Astrocyte (in vitro differentiated cells and primary cell): Measurements from ENCODE around the gene GNPDA2. TPM values are rescaled to one million over a fixed set of nuclear protein-coding genes. Genes with fewer than 3 reads are reported as not detected.

ENCODE experiments used
- DNase-seq: peaks from one replicate; pipeline ENCODE4 v3.0.0-alpha.2; 2010; ENCODE audit warnings: low read depth
- FAIRE-seq: peaks from 2 replicates; lab custom pipeline; 2011; peaks lifted over from hg19 to GRCh38; lab: Jason Lieb, UNC
- H2AFZ ChIP-seq: 2 replicates; pipeline ENCODE4 v1.6.0; 2012; ENCODE audit warnings: low read depth, low read length, inconsistent platforms
- H3K27ac ChIP-seq: 2 replicates; pipeline ENCODE4 v1.5.1; 2011; ENCODE audit warnings: low read depth, low read length, inconsistent platforms
- H3K27me3 ChIP-seq: 2 replicates; pipeline ENCODE4 v1.6.0; 2011; ENCODE audit warnings: low read length, inconsistent platforms; ENCODE audit not compliant: insufficient read depth
- H3K36me3 ChIP-seq: 2 replicates; pipeline ENCODE4 v1.5.1; 2011; ENCODE audit warnings: low read length, inconsistent platforms; ENCODE audit not compliant: insufficient read depth
- H3K4me1 ChIP-seq: 2 replicates; pipeline ENCODE4 v1.5.1; 2011; ENCODE audit warnings: low read length, inconsistent platforms; ENCODE audit not compliant: insufficient read depth
- H3K4me2 ChIP-seq: 2 replicates; pipeline ENCODE4 v1.6.0; 2012; ENCODE audit warnings: low read length, inconsistent platforms
- H3K4me3 ChIP-seq: 2 replicates; pipeline ENCODE4 v1.5.1; 2011; ENCODE audit warnings: low read depth, mild to moderate bottlenecking, low read length, inconsistent platforms; ENCODE audit not compliant: insufficient read depth
- H3K79me2 ChIP-seq: 2 replicates; pipeline ENCODE4 v1.6.0; 2012; ENCODE audit warnings: mild to moderate bottlenecking, low read length, inconsistent platforms; ENCODE audit not compliant: insufficient read depth
- H3K9ac ChIP-seq: 2 replicates; pipeline ENCODE4 v1.6.0; 2012; ENCODE audit warnings: mild to moderate bottlenecking, low read length, inconsistent platforms
- H3K9me3 ChIP-seq: 2 replicates; pipeline ENCODE4 v1.5.1; 2012; ENCODE audit warnings: low read depth, mild to moderate bottlenecking, low read length, inconsistent platforms; ENCODE audit not compliant: insufficient read depth
- H4K20me1 ChIP-seq: 2 replicates; pipeline ENCODE4 v1.6.0; 2012; ENCODE audit warnings: low read length, inconsistent platforms; ENCODE audit not compliant: insufficient read depth
- H3K27ac Mint-ChIP-seq: one replicate; pipeline ENCODE4 v1.8.0; 2021; ENCODE audit warnings: mild to moderate bottlenecking, mixed read lengths; ENCODE audit not compliant: unreplicated experiment
- H3K27me3 Mint-ChIP-seq: one replicate; pipeline ENCODE4 v1.8.0; 2021; ENCODE audit warnings: low read depth, mixed read lengths; ENCODE audit not compliant: unreplicated experiment
- H3K36me3 Mint-ChIP-seq: one replicate; pipeline ENCODE4 v1.8.0; 2021; ENCODE audit warnings: low read depth, mixed read lengths; ENCODE audit not compliant: unreplicated experiment
- H3K4me1 Mint-ChIP-seq: one replicate; pipeline ENCODE4 v1.8.0; 2021; ENCODE audit warnings: low read depth, mixed read lengths; ENCODE audit not compliant: unreplicated experiment
- H3K4me3 Mint-ChIP-seq: one replicate; pipeline ENCODE4 v1.8.0; 2021; ENCODE audit warnings: mild to moderate bottlenecking, moderate library complexity, mixed read lengths; ENCODE audit not compliant: unreplicated experiment
- H3K9me3 Mint-ChIP-seq: one replicate; pipeline ENCODE4 v1.8.0; 2021; ENCODE audit warnings: mild to moderate bottlenecking, mixed read lengths; ENCODE audit not compliant: unreplicated experiment
- EZH2 ChIP-seq: IDR thresholded peaks from 2 replicates; pipeline ENCODE4 v1.6.1; 2012; ENCODE audit warnings: mild to moderate bottlenecking, low read length, inconsistent platforms; ENCODE audit not compliant: insufficient read depth
- total RNA-seq: library from RNA; stranded (reverse); gene quantifications from 2 replicates; pipeline ENCODE4 v1.2.1, GENCODE V29; 2021
- TF ChIP-seq, protein P1 (sequence below): IDR thresholded peaks from 2 replicates; pipeline ENCODE4 v1.5.1; 2011; ENCODE audit warnings: low read depth, mild to moderate bottlenecking, inconsistent platforms, low read length, moderate library complexity; ENCODE audit not compliant: insufficient read depth

Gene GNPDA2
- total RNA-seq, 1 donor from 2014 or later: 12.2 TPM

DNA sequence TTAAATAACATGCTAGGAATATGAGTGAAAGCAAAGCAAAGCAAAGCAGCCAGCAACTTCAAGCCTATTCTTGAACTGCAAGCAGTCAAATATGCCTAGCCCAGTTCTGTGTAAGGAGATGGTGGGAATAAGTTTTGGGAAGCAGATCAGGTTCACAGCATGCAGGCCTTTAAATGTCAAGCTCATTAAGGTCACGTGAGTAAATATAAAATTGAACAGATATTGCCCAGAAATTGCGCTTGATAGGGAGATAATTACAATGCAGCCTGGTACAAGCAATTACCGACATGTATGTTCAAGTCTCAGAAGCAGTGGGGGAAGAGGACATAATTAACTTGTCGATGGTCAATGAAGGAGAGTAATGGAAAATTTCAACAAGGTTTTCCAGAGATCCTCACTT lies 6.0 kb downstream of the GNPDA2 start:
- Histone ChIP-seq H3K9me3 (no peaks in the 10 kb centered on the region), H2AFZ (no peak overlapping the region), H3K4me3 (no peak overlapping the region), H3K4me2 (no peak overlapping the region), H3K27me3 (no peaks in the 10 kb centered on the region), H3K79me2 (peaks cover 87% of the 10 kb centered on the region), H3K9ac (no peak overlapping the region), H4K20me1 (peaks cover 33% of the 10 kb centered on the region), H3K27ac (no peak overlapping the region), H3K4me1 (no peaks in the 10 kb centered on the region), H3K36me3 (no peaks in the 10 kb centered on the region)
- no peak for TF ChIP-seq EZH2
- TF ChIP-seq, protein P1, sequence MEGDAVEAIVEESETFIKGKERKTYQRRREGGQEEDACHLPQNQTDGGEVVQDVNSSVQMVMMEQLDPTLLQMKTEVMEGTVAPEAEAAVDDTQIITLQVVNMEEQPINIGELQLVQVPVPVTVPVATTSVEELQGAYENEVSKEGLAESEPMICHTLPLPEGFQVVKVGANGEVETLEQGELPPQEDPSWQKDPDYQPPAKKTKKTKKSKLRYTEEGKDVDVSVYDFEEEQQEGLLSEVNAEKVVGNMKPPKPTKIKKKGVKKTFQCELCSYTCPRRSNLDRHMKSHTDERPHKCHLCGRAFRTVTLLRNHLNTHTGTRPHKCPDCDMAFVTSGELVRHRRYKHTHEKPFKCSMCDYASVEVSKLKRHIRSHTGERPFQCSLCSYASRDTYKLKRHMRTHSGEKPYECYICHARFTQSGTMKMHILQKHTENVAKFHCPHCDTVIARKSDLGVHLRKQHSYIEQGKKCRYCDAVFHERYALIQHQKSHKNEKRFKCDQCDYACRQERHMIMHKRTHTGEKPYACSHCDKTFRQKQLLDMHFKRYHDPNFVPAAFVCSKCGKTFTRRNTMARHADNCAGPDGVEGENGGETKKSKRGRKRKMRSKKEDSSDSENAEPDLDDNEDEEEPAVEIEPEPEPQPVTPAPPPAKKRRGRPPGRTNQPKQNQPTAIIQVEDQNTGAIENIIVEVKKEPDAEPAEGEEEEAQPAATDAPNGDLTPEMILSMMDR: no peak
- FAIRE-seq: no peak
- no peak overlapping the region for H3K27ac Mint-ChIP-seq
- DNase-seq: no peak
- no peaks in the 10 kb centered on the region for H3K9me3 Mint-ChIP-seq
- no peaks in the 10 kb centered on the region for H3K27me3 Mint-ChIP-seq
- peaks cover 3% of the 10 kb centered on the region for H3K4me1 Mint-ChIP-seq
- no peak overlapping the region for H3K4me3 Mint-ChIP-seq
- H3K36me3 Mint-ChIP-seq: no peaks in the 10 kb centered on the region

DNA sequence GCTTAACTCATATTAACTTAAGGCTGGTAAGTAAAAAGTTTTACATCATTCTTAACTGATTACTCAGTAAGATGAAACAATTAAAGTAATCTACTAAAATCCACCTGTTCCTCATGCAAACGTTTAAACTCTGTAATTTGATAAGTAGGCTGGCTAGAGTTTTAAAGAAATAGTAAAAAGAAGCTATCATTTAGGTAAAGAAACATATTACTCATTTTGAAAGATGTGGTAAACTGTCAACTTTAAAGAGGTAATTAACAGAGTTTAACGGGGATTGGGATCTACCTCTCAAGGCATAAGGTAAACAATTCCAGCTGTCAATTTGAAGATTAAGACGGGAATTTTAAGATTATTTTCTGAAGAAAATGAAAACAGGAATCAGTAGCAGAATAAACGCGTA lies 9.8 kb downstream of the GNPDA2 start:
- H3K9me3 Mint-ChIP-seq: no peaks in the 10 kb centered on the region
- H3K4me3 ChIP-seq: no peak overlapping the region
- no peaks in the 10 kb centered on the region for H3K4me1 ChIP-seq
- no peak overlapping the region for H2AFZ ChIP-seq
- H3K27me3 ChIP-seq: no peaks in the 10 kb centered on the region
- H3K27ac Mint-ChIP-seq: no peak overlapping the region
- no peak overlapping the region for H3K9ac ChIP-seq
- H3K4me2 ChIP-seq: no peak overlapping the region
- no peak for TF ChIP-seq EZH2
- TF ChIP-seq, protein P1: no peak
- no peaks in the 10 kb centered on the region for H3K27me3 Mint-ChIP-seq
- DNase-seq: no peak
- peak; percentile 39 for FAIRE-seq
- no peaks in the 10 kb centered on the region for H3K4me1 Mint-ChIP-seq
- H3K36me3 Mint-ChIP-seq: peaks cover 4% of the 10 kb centered on the region
- peaks cover 18% of the 10 kb centered on the region for H4K20me1 ChIP-seq
- no peaks in the 10 kb centered on the region for H3K36me3 ChIP-seq
- H3K9me3 ChIP-seq: no peaks in the 10 kb centered on the region
- no peak overlapping the region for H3K4me3 Mint-ChIP-seq
- peaks cover 49% of the 10 kb centered on the region for H3K79me2 ChIP-seq
- no peak overlapping the region for H3K27ac ChIP-seq

DNA sequence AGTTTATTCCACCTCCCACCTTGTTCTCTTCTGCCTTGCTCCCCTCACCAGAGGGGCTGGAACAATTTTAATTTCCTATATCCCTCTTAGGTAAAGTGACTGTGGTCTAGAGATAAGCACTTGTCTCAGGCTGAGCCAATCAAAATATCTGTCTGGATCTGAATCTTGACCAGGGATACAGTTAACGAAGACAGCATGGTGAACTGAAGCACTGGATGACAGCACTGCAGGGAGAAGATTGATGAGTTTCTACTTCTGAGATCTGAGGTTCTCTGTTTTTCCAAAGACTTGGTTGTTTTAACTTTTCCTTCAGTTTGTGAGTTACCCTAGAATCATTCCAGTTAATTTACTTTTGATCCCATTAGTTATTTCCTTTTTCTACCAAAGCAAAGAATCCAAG lies 13.2 kb downstream of the GNPDA2 start:
- H3K9me3 Mint-ChIP-seq: no peaks in the 10 kb centered on the region
- no peak for FAIRE-seq
- no peak overlapping the region for H3K4me3 Mint-ChIP-seq
- Histone ChIP-seq H3K4me2 (no peak overlapping the region), H3K9me3 (no peaks in the 10 kb centered on the region), H3K4me1 (no peaks in the 10 kb centered on the region), H3K27ac (no peak overlapping the region), H3K79me2 (peaks cover 21% of the 10 kb centered on the region), H2AFZ (no peak overlapping the region), H4K20me1 (peaks cover 4% of the 10 kb centered on the region), H3K36me3 (no peaks in the 10 kb centered on the region), H3K4me3 (no peak overlapping the region), H3K9ac (no peak overlapping the region), H3K27me3 (no peaks in the 10 kb centered on the region)
- DNase-seq: no peak
- no peaks in the 10 kb centered on the region for H3K4me1 Mint-ChIP-seq
- H3K27ac Mint-ChIP-seq: no peak overlapping the region
- no peaks in the 10 kb centered on the region for H3K27me3 Mint-ChIP-seq
- TF ChIP-seq, protein P1: no peak
- TF ChIP-seq EZH2: no peak
- peaks cover 4% of the 10 kb centered on the region for H3K36me3 Mint-ChIP-seq
